ENCODE measurements around the gene SIGLEC15.
A peak's percentile ranks its signal among the peaks of the same experiment; 100 is the strongest.

SIGLEC15 gene

DNA sequence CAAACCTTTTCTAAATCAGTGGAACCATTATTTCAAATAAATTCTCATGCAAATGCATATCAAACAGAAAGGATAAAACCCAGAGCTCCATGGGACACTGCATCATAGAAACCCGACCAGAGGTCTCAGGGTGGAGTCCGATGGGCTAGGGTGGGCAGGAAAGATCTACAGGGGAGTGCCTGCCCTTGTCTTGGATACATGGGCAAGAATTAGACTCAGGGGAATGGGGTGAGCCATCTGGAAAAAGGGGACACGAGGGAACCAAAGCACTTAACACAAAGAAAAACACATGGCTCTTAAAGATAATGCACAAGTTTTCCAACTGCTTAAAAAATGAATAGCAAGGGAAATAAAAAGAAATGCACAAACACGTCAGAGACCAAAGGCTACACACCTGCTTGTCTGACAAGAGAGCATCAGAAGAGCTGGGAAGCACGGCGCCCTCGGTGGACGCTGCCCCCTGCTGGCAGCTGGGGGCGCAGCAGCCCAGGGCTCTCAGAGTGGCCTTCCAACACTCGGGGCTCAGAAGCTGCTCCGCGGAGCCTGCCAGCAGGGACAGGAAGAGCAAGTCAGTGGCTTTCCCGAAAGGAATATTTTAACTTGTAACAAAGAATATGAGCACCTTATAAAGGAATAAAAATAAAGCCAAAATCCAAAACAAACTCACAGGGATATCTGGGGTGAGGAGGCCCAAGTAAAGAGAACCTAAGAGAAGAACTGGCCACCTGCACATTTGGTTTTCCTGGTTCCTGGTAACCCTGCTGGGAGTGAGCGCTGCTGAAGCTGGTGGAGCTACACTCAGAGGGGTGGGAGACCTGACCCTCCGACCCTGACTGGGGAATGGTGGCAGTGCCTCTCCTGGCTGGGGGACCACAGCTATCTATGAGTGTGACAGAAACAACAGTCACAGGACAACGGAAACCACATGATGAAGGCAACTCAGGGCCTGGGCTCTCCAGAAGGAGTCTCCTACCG, 54.5 kb downstream of the SIGLEC15 start:
- DNase-seq (ENCODE audit: low spot score): peak; percentile 95

- DNase-seq (ENCODE audit: low spot score): no peak
Observed at GRCh38 chr18:45880876-45881558, 55.5 kb downstream of the SIGLEC15 start.

GRCh38 chr18:45887585-45887984, 62.1 kb downstream of the SIGLEC15 start:
- no peak for DNase-seq (ENCODE audit: low spot score)

DNA sequence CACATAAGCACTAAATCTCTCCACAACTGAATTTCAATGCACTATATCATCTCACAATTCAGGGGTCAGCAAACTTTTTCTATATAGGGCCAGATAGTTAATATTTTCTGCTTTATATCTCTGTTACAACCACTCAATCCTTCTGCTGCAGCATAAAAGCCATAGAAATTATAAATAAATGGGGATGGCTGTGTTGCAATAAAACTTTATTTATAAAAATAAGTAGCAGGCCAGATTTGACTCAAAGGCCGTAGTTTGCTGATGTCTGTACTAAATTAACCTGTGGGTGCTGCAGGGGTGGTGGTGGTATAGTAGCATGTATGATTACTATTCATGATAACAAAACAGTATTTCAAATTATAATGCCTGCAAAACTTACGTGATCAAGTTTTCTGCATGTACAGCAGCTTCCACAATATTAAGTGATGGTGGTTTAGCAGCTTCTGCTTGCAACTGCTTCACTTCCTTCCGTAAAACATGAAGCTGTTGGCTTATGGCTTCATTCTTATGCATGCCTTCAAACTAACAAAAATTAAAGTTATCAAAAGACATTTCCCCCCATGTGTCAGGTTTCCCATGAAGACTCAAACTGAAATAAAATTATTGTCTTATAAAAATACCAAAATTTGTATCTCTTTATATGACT, 64.1 kb downstream of the SIGLEC15 start:
- no peak for DNase-seq (ENCODE audit: low spot score)

- DNase-seq (ENCODE audit: low spot score): no peak
Observed at GRCh38 chr18:45890606-45891005, 65.1 kb downstream of the SIGLEC15 start.

DNA sequence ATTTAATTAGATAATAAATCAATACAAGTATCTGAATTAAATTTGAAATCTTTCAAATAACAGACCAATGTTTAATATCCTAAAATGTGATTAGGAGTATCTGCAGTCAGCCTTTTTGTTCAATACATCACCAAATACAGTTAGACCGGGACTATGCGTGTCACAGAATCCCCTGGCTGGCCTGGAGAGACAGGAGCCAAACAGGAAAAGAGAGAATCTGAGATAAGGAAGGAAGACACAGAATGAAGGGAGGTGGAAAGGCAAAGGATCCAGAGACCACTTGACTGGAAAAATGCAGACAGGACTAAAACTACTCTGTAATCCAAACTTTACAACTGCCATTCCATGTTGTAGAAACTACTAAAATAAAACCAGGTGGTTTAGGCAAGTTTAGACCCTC, 66.3 kb downstream of the SIGLEC15 start:
- no peak for DNase-seq (ENCODE audit: low spot score)

Measured in D341Med (cell line).